Neural cell (in vitro differentiated cells): ENCODE measurements around the gene PRKCD. TPM values are rescaled to one million over a fixed set of nuclear protein-coding genes. Genes with fewer than 3 reads are reported as not detected.

ENCODE experiments used
- H2AFZ ChIP-seq: fragments of 200-600, 300-800 bp; sonication (generic), shearing (Covaris generic); 2 replicates; pipeline ENCODE4 v1.6.0; 2014; ENCODE audit warnings: low read depth, mild to moderate bottlenecking, antibody characterized with exemption, low read length, moderate library complexity
- H3F3A ChIP-seq: fragments of 200-600 bp; shearing (Covaris generic); 2 replicates; pipeline ENCODE4 v1.6.1; 2016; ENCODE audit warnings: mild to moderate bottlenecking, moderate library complexity, mixed read lengths, antibody characterized with exemption, low read length; ENCODE audit not compliant: insufficient read depth, poor library complexity, severe bottlenecking
- H3K27ac ChIP-seq: fragments of 200-600, 300-800 bp; sonication (generic), shearing (Covaris generic); 2 replicates; pipeline ENCODE4 v1.5.1; 2014; ENCODE audit warnings: mild to moderate bottlenecking, low read length, moderate library complexity
- H3K27me3 ChIP-seq: fragments of 300-800, 200-600 bp; sonication (generic), shearing (Covaris generic); 2 replicates; pipeline ENCODE4 v1.6.0; 2014; ENCODE audit warnings: mild to moderate bottlenecking, low read depth, low read length, moderate library complexity; ENCODE audit not compliant: insufficient read depth
- H3K36me3 ChIP-seq: fragments of 300-800, 200-600 bp; sonication (generic), shearing (Covaris generic); 2 replicates; pipeline ENCODE4 v1.5.1; 2014; ENCODE audit warnings: mild to moderate bottlenecking, antibody characterized with exemption, low read length, moderate library complexity; ENCODE audit not compliant: insufficient read depth
- H3K4me2 ChIP-seq: fragments of 300-800, 200-600 bp; sonication (generic), shearing (Covaris generic); 2 replicates; pipeline ENCODE4 v1.6.0; 2014; ENCODE audit warnings: mild to moderate bottlenecking, low read length
- H3K4me3 ChIP-seq: fragments of 300-800, 200-600 bp; sonication (generic), shearing (Covaris generic); 2 replicates; pipeline ENCODE4 v1.5.1; 2014; ENCODE audit warnings: mild to moderate bottlenecking, low read length, moderate library complexity
- H3K79me2 ChIP-seq: fragments of 200-600 bp; shearing (Covaris generic); replicated peaks from 2 replicates; pipeline ENCODE4 v1.6.0; 2014; ENCODE audit warnings: mild to moderate bottlenecking, low read length, moderate library complexity; ENCODE audit not compliant: insufficient read depth
- H3K9ac ChIP-seq: fragments of 300-800, 200-600 bp; sonication (generic), shearing (Covaris generic); 2 replicates; pipeline ENCODE4 v1.6.1; 2016; ENCODE audit warnings: mild to moderate bottlenecking, low read length, mixed read lengths
- H3K9me2 ChIP-seq: fragments of 200-600 bp; shearing (Covaris generic); 2 replicates; pipeline ENCODE4 v1.6.1; 2016; ENCODE audit warnings: mild to moderate bottlenecking, low read length, mixed read lengths; ENCODE audit not compliant: insufficient read depth
- H3K9me3 ChIP-seq: fragments of 200-600, 300-800 bp; sonication (generic), shearing (Covaris generic); 2 replicates; pipeline ENCODE4 v1.6.1; 2016; ENCODE audit warnings: mild to moderate bottlenecking, mixed run types, low read length, moderate library complexity, mixed read lengths
- H4K20me1 ChIP-seq: fragments of 200-600 bp; shearing (Covaris generic); 2 replicates; pipeline ENCODE4 v1.6.1; 2016; ENCODE audit warnings: mild to moderate bottlenecking, mixed run types; ENCODE audit not compliant: insufficient read depth
- CTCF ChIP-seq: fragments of 450-650 bp; IDR thresholded peaks from 2 replicates; pipeline ENCODE4 v1.5.1; 2014; ENCODE audit warnings: antibody characterized with exemption, mild to moderate bottlenecking, moderate library complexity; ENCODE audit not compliant: poor library complexity, severe bottlenecking
- EP300 ChIP-seq: fragments of 450-650 bp; conservative IDR thresholded peaks from 2 replicates; pipeline ENCODE4 v1.6.1; 2014; ENCODE audit warnings: antibody characterized with exemption, mild to moderate bottlenecking, moderate library complexity; ENCODE audit not compliant: poor library complexity, severe bottlenecking
- EZH2 ChIP-seq: fragments of 200-600, 300-800 bp; shearing (Covaris generic), sonication (generic); IDR thresholded peaks from 2 replicates; pipeline ENCODE4 v1.6.1; 2014; ENCODE audit warnings: antibody characterized with exemption, low read length, borderline replicate concordance, mild to moderate bottlenecking; ENCODE audit not compliant: insufficient read depth, poor library complexity, severe bottlenecking
- MXI1 ChIP-seq: fragments of 450-650 bp; conservative IDR thresholded peaks from 2 replicates; pipeline ENCODE4 v1.6.1; 2014; ENCODE audit warnings: antibody characterized with exemption, mild to moderate bottlenecking; ENCODE audit not compliant: poor library complexity, severe bottlenecking
- POLR2AphosphoS5 ChIP-seq: IDR thresholded peaks from 2 replicates; pipeline ENCODE4 v1.6.1; 2012
- RAD21 ChIP-seq: fragments of 450-650 bp; conservative IDR thresholded peaks from 2 replicates; pipeline ENCODE4 v1.6.1; 2014; ENCODE audit warnings: antibody characterized with exemption, mild to moderate bottlenecking, moderate library complexity
- REST ChIP-seq: IDR thresholded peaks from 2 replicates; pipeline ENCODE4 v1.6.1; 2012; ENCODE audit warnings: borderline replicate concordance
- SMC3 ChIP-seq: fragments of 450-650 bp; conservative IDR thresholded peaks from 2 replicates; pipeline ENCODE4 v1.6.1; 2014; ENCODE audit warnings: antibody characterized with exemption, mild to moderate bottlenecking, moderate library complexity; ENCODE audit not compliant: poor library complexity
- TAF1 ChIP-seq: IDR thresholded peaks from 2 replicates; pipeline ENCODE4 v1.6.1; 2012; ENCODE audit warnings: low read depth
- polyA plus RNA-seq: library from polyadenylated mRNA; depleted of rRNA; stranded (reverse); fragments of >200 nt; gene quantifications from 2 replicates; pipeline ENCODE4 v1.2.3, GENCODE V29; 2014

Gene PRKCD
- polyA plus RNA-seq, 1 donor from 2014 or later, result not detected

- no peaks in the 10 kb centered on the region for H3K9me3 ChIP-seq
- H4K20me1 ChIP-seq, result no peaks in the 10 kb centered on the region
- no peak overlapping the region for H3K4me3 ChIP-seq
- peaks cover 5% of the 10 kb centered on the region for H3K27me3 ChIP-seq
- no peaks in the 10 kb centered on the region for H3K79me2 ChIP-seq
- no peak overlapping the region for H3K9ac ChIP-seq
- H3F3A ChIP-seq, result no peaks in the 10 kb centered on the region
- no peak overlapping the region for H3K27ac ChIP-seq
- TF ChIP-seq EZH2 (no peak), CTCF (no peak), EP300 (no peak), SMC3 (no peak), REST (no peak), POLR2AphosphoS5 (no peak), MXI1 (no peak), TAF1 (no peak), RAD21 (no peak)
- no peaks in the 10 kb centered on the region for H3K36me3 ChIP-seq
- no peak overlapping the region for H2AFZ ChIP-seq
- H3K9me2 ChIP-seq, result no peaks in the 10 kb centered on the region
- H3K4me2 ChIP-seq, result no peak overlapping the region
Measured at GRCh38 chr3:53151870-53152660, 8.9 kb upstream of the PRKCD start.

- H3F3A ChIP-seq, result no peaks in the 10 kb centered on the region
- no peak overlapping the region for H3K4me2 ChIP-seq
- TF ChIP-seq POLR2AphosphoS5, result no peak
- no peak for TF ChIP-seq MXI1
- no peak for TF ChIP-seq EZH2
- no peak for TF ChIP-seq SMC3
- TF ChIP-seq TAF1, result no peak
- no peak for TF ChIP-seq RAD21
- TF ChIP-seq EP300, result no peak
- TF ChIP-seq CTCF, result no peak
- TF ChIP-seq REST, result no peak
- H3K9me2 ChIP-seq, result no peaks in the 10 kb centered on the region
- H3K9ac ChIP-seq, result no peak overlapping the region
- H3K4me3 ChIP-seq, result no peak overlapping the region
- no peaks in the 10 kb centered on the region for H3K79me2 ChIP-seq
- H3K9me3 ChIP-seq, result no peaks in the 10 kb centered on the region
- H2AFZ ChIP-seq, result no peak overlapping the region
- no peaks in the 10 kb centered on the region for H3K36me3 ChIP-seq
- H3K27me3 ChIP-seq, result peaks cover 14% of the 10 kb centered on the region
- no peaks in the 10 kb centered on the region for H4K20me1 ChIP-seq
- no peak overlapping the region for H3K27ac ChIP-seq
Measured at GRCh38 chr3:53153264-53153823, 7.7 kb upstream of the PRKCD start.
